Mucosa of stomach (tissue), 1 donor: ENCODE measurements around the gene TSHZ2.

ENCODE experiments used
- H3K27me3 ChIP-seq: one replicate; pipeline ENCODE4 v1.7.0; 2013; ENCODE audit warnings: mild to moderate bottlenecking, low read length; ENCODE audit not compliant: control insufficient read depth, insufficient read depth
- H3K36me3 ChIP-seq: one replicate; pipeline ENCODE4 v1.7.0; 2013; ENCODE audit warnings: low read length; ENCODE audit not compliant: control insufficient read depth, insufficient read depth
- H3K4me1 ChIP-seq: one replicate; pipeline ENCODE4 v1.7.0; 2013; ENCODE audit warnings: mild to moderate bottlenecking, low read length; ENCODE audit not compliant: control insufficient read depth, insufficient read depth
- H3K4me3 ChIP-seq: one replicate; pipeline ENCODE4 v1.7.0; 2013; ENCODE audit warnings: low read length
- H3K9ac ChIP-seq: one replicate; pipeline ENCODE4 v1.7.0; 2013; ENCODE audit warnings: mild to moderate bottlenecking, low read length, moderate library complexity
- H3K9me3 ChIP-seq: one replicate; pipeline ENCODE4 v1.7.0; 2013; ENCODE audit warnings: mild to moderate bottlenecking, low read length, moderate library complexity; ENCODE audit not compliant: control insufficient read depth
- donor health status: Pancreatic carcinoma.

The TSHZ2 gene, protein sequence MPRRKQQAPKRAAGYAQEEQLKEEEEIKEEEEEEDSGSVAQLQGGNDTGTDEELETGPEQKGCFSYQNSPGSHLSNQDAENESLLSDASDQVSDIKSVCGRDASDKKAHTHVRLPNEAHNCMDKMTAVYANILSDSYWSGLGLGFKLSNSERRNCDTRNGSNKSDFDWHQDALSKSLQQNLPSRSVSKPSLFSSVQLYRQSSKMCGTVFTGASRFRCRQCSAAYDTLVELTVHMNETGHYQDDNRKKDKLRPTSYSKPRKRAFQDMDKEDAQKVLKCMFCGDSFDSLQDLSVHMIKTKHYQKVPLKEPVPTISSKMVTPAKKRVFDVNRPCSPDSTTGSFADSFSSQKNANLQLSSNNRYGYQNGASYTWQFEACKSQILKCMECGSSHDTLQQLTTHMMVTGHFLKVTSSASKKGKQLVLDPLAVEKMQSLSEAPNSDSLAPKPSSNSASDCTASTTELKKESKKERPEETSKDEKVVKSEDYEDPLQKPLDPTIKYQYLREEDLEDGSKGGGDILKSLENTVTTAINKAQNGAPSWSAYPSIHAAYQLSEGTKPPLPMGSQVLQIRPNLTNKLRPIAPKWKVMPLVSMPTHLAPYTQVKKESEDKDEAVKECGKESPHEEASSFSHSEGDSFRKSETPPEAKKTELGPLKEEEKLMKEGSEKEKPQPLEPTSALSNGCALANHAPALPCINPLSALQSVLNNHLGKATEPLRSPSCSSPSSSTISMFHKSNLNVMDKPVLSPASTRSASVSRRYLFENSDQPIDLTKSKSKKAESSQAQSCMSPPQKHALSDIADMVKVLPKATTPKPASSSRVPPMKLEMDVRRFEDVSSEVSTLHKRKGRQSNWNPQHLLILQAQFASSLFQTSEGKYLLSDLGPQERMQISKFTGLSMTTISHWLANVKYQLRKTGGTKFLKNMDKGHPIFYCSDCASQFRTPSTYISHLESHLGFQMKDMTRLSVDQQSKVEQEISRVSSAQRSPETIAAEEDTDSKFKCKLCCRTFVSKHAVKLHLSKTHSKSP (N-terminal part only)

DNA sequence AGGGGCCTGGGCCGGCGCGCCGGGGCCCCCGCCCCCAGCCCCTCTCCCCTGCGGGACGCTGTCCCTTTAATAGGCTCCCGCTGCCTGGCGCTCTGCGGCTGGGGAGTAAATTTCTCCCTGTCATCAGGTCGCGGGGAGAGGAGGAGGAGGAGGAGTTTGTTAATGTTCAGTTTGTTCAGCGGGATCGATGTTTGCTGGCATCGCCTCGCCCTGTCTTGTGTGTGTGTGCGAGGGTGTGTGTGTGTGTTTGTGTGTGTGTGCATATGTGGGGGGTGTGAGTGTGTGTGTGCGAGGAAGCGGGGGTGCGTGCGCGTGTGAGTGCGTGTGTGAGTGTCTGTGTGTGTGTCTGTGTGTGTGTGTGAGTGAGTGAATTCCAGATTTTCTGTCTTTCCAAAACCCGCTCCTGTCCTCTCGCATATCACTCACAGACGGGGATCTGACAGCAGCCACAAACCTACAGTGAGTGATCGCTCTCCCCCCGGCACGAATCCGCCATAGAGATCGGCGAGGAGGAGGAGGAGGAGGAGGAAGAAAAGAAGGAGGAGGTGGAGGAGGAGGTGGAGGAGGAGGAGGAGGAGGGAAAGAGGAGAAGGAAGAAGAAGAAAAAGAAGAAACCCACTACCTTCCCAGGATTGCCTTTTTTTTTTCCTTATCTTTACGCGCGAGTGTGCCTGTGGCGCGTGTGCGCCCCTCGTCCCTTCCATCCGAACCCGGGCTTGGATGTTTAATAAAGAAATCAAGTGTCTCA is at the start of gene TSHZ2:
Gene TSHZ2 (plus strand): TSS at position 169 of the 748 bp plus-strand sequence. CDS start 936 bp downstream, outside the sequence.
- H3K4me1 ChIP-seq, result peaks cover 9% of the 10 kb centered on the region
- H3K9me3 ChIP-seq, result no peaks in the 10 kb centered on the region
- H3K4me3 ChIP-seq, result peak within 1 kb of the TSS; percentile 18
- peak within 1 kb of the TSS; percentile 56 for H3K9ac ChIP-seq
- peaks cover 11% of the 10 kb centered on the region for H3K27me3 ChIP-seq
- H3K36me3 ChIP-seq, result no peaks in the 10 kb centered on the region

DNA sequence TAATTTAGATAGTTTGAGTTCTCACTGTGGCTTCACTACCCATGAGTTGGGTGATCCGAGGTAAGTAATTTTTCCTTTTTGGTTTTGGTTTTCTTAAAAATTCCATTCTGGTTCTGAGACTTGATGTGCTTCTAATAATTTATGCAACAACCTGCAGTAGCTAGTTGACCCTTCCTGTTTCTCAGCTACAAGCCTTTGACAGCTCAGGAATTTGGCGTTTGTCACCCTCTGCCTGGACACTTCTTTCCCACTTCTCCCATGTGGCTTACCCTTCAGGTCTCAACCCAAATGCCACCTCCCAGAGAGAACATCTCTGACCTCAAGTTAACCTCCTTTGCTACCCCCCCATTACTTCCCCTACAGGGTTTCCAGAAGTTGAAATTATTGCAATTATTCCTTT is 49.7 kb upstream of the TSHZ2 start:
- Histone ChIP-seq H3K27me3 (no peaks in the 10 kb centered on the region), H3K9me3 (no peaks in the 10 kb centered on the region), H3K4me3 (no peak overlapping the region), H3K9ac (no peak overlapping the region), H3K36me3 (no peaks in the 10 kb centered on the region), H3K4me1 (no peaks in the 10 kb centered on the region)

DNA sequence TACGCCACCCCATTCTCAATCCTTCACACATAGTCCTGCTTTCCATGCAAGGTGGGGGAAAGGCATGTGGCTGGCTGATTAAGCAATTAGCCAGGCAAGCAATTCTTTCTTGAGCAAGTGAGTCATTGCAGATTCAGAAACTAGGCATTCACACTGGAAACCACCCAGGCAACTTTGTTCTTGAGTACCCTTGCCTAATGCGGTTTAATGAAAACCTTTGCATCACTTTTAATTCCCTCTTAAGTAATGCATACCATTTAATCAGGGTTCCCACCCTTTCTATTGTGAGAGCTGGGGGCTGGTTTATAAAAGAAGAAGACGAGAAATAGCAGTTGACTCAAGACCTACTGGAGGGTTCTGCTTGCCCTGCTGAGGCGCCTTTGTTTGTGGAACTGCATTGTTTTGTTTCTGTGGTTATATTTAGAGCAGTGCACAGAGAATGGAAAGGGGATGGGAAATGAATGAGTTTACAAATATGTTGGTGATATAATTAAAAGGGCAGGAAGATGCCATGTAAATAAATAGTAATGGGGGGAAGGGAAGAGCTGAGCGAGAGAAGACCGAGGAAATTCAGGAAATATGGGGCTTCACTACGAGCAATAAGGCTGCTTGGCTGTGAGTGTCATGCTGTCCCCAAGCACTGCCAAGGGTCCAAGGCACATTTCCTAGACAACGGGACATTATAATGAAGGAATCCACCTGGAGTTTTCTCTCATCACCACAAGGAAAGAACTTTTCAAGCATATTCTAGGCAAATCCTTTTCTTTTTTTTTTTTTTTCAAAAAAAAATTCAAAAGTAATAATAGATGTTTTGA is 48.8 kb upstream of the TSHZ2 start:
- no peak overlapping the region for H3K4me3 ChIP-seq
- no peaks in the 10 kb centered on the region for H3K36me3 ChIP-seq
- no peaks in the 10 kb centered on the region for H3K27me3 ChIP-seq
- H3K9me3 ChIP-seq, result no peaks in the 10 kb centered on the region
- H3K4me1 ChIP-seq, result no peaks in the 10 kb centered on the region
- H3K9ac ChIP-seq, result no peak overlapping the region

DNA sequence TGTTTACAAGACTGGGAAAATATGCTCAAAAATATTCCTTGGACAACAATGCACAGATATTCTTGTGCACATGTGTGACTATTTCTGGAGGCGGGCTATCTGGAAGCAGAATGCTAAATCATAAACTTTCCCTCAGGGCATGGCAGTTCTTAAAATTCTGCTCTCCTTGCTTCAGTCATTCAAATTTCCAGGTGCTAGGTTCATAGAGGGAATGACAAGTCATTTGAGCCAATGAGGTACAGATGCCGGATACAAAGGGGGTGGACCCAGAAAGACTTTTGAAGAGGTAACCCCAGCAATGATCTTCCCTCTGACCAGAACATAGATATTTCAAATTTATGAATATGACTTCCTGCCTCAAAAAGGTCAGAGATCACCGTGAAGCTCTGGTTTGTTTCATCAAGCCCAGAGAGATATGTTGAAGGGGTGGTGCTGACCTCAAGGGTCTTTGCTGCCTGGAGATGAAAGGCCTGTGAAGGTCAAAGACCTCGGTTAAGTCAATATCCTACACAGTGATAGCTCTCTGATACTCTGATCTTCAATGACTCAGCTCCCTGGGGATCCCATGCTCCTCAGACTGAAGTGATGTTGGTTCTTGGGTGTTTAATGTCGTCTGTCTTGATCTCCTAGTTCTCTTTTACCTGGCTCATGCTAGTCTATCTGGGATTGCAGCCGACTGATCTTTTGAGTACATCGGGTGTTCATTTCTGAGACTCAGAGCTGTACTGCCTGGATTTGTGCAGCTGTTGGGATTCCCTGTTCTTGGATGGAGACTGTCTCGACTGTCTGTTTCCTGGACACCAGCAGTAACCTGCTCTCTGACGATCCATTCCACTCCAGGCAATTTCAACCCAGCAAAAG is 47.5 kb upstream of the TSHZ2 start:
- no peak overlapping the region for H3K9ac ChIP-seq
- H3K4me1 ChIP-seq, result no peaks in the 10 kb centered on the region
- no peak overlapping the region for H3K4me3 ChIP-seq
- H3K9me3 ChIP-seq, result no peaks in the 10 kb centered on the region
- H3K27me3 ChIP-seq, result no peaks in the 10 kb centered on the region
- no peaks in the 10 kb centered on the region for H3K36me3 ChIP-seq

DNA sequence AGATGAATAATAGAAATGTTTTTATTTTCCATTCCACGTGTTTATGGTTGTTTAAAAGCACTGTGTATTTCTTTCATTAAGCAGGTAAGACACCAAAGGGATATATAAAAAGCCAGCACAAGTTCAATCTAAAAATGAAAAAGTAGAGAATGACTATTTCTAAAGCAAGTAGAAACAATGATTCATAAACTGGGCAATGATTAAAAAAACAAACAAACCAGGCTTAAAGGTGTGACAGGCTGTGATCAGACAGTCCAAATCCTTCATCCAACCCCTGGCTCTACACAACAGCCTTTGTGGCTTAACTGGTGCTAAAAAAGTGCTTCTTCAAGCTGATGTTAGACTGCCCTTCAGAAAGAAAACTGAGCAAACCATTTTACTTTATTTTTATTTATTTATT is 45.7 kb upstream of the TSHZ2 start:
- Histone ChIP-seq H3K9me3 (no peaks in the 10 kb centered on the region), H3K4me1 (no peaks in the 10 kb centered on the region), H3K4me3 (no peak overlapping the region), H3K27me3 (no peaks in the 10 kb centered on the region), H3K36me3 (no peaks in the 10 kb centered on the region), H3K9ac (no peak overlapping the region)

DNA sequence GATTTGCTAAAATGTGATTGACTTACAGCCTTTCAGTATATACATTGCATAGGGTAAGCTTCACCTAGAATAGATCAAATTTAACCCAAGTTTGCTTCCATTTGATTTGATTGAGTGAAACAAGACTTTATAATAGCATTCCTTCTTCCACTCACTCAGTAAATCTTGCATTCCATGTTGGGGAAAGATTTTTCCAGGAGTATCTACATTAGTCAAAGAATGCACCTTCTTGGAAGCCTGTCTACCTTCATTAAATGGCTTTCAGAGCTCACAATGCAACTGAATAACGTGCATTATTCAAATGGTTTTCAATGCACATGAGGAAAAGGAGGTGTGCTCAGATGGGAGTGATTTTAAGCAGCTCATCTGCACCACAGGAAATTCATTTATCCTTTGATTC is 38.3 kb upstream of the TSHZ2 start:
- Histone ChIP-seq H3K9ac (no peak overlapping the region), H3K9me3 (no peaks in the 10 kb centered on the region), H3K4me3 (no peak overlapping the region), H3K4me1 (no peaks in the 10 kb centered on the region), H3K27me3 (no peaks in the 10 kb centered on the region), H3K36me3 (no peaks in the 10 kb centered on the region)

DNA sequence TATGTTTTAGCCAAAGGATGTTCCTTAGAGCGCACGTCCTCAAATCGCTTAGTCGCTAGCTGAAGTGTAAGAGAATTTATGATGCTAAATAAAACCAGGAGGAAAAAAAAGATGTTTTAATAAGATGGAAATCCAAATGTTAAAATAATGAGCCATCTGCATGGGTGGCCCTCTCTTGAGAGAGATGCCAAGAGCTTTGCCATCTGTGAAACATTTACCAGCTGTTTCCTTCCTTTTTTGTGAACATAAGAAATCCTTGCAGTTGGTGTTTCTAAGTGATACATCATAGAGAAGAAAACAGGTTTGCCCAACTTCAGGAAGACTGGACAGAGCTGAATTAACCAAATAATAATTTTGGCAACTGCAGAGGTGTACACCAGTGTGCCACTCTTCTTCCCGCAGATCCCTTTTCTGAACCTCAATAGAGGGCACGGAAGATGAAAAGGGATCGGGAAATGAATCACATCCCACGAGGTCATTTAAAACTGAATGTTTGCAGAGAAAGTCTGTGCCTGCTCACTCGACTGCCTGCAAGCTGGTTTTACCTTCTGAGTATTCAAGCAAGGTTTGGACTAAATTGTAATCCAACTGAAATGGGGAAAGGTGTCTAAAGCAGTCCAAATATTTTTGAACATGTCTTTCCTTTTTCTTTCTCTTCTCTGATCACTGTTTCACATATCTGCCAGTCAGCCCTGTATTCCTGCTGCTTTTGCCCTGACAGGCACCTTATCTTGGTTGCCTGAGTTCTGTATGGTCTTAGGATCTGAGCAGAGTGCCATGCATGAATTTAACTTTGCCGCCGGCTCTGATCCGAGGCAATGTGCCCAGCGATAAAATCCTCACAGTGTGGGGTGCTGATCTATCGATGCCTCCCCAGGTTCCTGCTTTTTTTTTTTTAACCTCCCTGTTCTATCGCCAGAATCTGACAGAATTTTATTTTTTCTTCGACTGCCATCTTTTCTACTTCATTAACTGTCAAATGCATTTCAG is 35.5 kb upstream of the TSHZ2 start:
- H3K9me3 ChIP-seq, result no peaks in the 10 kb centered on the region
- H3K27me3 ChIP-seq, result no peaks in the 10 kb centered on the region
- no peak overlapping the region for H3K9ac ChIP-seq
- no peaks in the 10 kb centered on the region for H3K36me3 ChIP-seq
- no peaks in the 10 kb centered on the region for H3K4me1 ChIP-seq
- no peak overlapping the region for H3K4me3 ChIP-seq

DNA sequence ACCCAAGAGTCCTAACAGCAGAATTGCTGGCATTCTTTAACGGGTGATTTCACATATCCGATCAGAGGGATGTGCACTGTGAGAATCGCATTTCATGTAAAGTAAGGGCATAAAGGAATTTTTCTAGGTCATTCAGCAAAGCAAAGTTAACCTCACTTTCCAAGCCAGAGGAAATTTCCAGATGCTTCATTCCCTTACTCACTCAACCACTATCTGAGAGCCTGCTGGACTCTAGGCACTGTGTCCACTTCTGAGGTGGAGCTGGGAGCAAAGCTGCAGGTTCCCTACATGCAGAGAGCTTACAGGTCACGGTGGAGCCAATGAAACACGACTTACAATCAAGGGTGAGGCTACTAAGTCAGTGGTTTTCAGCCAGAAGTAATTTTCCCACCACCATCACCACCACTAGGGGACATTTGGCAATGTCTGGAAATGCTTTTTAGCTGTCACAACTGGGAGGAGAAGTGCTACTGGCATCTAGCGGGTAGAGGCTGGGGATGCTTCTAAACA is 34.5 kb upstream of the TSHZ2 start:
- Histone ChIP-seq H3K4me1 (no peaks in the 10 kb centered on the region), H3K4me3 (no peak overlapping the region), H3K9me3 (no peaks in the 10 kb centered on the region), H3K27me3 (no peaks in the 10 kb centered on the region), H3K9ac (no peak overlapping the region), H3K36me3 (no peaks in the 10 kb centered on the region)

DNA sequence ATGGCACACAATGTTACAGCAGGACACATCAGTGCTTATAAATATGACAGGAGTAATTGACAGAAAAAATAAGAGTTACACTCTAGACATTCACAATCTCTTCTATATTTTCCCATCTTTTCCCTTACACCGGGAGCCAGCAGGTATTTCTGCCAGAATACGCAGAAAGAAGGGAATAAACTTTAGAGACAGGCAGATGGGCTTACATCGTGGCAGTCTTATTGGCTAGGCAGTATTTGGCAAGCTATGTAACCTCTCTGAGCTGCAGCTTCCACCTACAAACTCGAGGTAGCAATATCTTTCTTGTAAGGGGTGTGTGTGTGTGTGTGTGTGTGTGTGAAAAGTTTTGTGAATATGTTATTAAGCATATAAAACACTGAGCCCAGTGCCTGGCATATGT is 33.0 kb upstream of the TSHZ2 start:
- no peaks in the 10 kb centered on the region for H3K27me3 ChIP-seq
- no peak overlapping the region for H3K9ac ChIP-seq
- H3K36me3 ChIP-seq, result no peaks in the 10 kb centered on the region
- H3K4me3 ChIP-seq, result no peak overlapping the region
- no peaks in the 10 kb centered on the region for H3K9me3 ChIP-seq
- no peaks in the 10 kb centered on the region for H3K4me1 ChIP-seq

DNA sequence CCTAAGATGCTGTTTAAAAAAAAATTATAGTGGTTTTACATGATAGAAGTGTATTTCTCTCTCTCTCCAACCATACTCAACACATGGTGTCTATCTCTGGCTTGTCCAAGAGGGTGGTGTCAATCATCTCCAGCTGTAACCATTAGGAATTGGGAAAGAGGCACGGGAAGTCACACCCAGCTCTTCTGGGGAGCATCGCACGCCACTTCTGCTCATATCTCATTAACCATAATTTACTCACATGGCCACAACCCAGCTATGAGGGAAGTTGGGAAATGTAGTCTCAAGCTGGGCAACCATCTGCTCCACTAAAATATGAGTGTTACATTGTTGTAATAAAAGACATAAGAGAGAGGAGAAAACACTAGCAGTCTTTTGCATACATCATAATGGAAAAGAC is 30.4 kb upstream of the TSHZ2 start:
- Histone ChIP-seq H3K9me3 (no peaks in the 10 kb centered on the region), H3K9ac (no peak overlapping the region), H3K36me3 (no peaks in the 10 kb centered on the region), H3K4me1 (no peaks in the 10 kb centered on the region), H3K4me3 (no peak overlapping the region), H3K27me3 (no peaks in the 10 kb centered on the region)
